ENCODE data around the gene PACS2. TPM values are rescaled to one million over a fixed set of nuclear protein-coding genes. Genes with fewer than 3 reads are reported as not detected.

PACS2 gene
- total and polyA plus RNA-seq, 4 donors: 5.1 to 21.9 (median 9.8) TPM

DNA sequence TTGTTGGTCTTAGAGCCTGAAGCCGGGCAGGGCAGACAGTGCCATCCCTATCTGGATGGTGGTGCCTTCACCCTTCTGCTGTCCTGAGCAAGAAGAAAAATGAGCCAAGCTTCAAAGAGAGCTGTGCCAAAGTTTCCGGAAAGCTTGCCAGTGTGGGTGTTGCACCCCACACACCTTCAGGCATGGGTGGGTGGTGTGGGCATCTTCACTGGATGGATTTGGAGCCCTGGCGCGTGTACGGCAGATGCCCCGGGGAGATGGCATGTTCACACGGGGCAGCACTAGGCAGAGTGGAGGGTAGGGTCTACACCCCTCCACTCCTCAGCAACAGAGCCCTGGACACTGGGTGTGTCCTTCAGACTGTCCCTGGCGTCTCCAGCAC, 33.0 kb downstream of the PACS2 start (continued):
- TF ChIP-seq, protein P1, sequence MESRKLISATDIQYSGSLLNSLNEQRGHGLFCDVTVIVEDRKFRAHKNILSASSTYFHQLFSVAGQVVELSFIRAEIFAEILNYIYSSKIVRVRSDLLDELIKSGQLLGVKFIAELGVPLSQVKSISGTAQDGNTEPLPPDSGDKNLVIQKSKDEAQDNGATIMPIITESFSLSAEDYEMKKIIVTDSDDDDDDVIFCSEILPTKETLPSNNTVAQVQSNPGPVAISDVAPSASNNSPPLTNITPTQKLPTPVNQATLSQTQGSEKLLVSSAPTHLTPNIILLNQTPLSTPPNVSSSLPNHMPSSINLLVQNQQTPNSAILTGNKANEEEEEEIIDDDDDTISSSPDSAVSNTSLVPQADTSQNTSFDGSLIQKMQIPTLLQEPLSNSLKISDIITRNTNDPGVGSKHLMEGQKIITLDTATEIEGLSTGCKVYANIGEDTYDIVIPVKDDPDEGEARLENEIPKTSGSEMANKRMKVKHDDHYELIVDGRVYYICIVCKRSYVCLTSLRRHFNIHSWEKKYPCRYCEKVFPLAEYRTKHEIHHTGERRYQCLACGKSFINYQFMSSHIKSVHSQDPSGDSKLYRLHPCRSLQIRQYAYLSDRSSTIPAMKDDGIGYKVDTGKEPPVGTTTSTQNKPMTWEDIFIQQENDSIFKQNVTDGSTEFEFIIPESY (IDR thresholded peaks at IDR 0.05): no peak
- TF ChIP-seq HNF4A (conservative IDR thresholded peaks at IDR 0.05): no peak
- TF ChIP-seq FOXA1 (IDR thresholded peaks at IDR 0.05): no peak
- no peak for TF ChIP-seq RAD21 (IDR thresholded peaks at IDR 0.05)

DNA sequence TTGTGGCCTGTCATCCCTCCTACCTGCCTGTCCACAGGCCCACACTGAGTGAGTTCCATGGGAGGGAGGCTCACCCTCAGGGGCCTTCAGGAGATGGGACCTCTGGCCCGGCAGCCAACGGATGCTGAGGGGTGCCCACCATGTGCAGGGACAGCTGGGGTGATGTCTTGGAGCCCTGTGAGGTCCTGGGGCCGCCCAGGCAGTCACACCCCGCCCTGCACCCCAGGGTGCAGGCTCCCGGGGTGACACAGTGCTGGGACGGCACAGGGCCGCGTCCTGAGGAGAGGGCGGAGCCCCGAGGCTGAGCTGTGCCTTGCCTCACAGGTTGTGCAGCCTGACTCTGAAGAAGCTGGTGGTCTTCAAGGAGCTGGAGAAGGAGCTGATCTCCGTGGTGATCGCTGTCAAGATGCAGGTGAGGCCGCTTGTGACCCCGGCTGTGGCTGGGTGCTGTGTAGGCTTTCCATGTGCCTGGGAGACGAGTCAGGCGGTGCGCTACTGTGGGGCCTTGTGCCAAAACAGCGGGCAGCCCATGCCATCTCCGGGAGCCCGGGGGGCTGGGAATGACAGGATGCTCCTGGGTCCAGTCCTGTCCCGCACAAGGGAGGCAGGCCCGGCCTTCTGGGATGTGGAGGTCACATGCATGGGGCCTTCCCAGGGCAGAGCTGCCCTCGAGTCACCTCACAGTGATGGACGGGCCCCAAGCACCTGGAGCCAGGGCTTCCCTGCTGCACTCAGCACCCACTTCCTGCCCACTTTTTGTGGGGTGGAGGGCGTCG, 33.8 kb downstream of the PACS2 start:
- peaks cover 0 to 2% (median 0%) of the 10 kb centered on the region in 4 donors for H3K36me3 ChIP-seq (ENCODE audit: control insufficient read depth in 4 of 4, insufficient read depth in 3 of 4, low read depth in 1 of 4, low read length in 3 of 4)
- TF ChIP-seq, protein P2, sequence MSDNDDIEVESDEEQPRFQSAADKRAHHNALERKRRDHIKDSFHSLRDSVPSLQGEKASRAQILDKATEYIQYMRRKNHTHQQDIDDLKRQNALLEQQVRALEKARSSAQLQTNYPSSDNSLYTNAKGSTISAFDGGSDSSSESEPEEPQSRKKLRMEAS (IDR thresholded peaks at IDR 0.05): no peak
- TF ChIP-seq JUND (IDR thresholded peaks at IDR 0.05) (no peak), HNF4G (IDR thresholded peaks at IDR 0.05) (no peak), RAD21 (IDR thresholded peaks at IDR 0.05) (no peak), EGR1 (IDR thresholded peaks at IDR 0.05; ENCODE audit: low read depth in 2 of 2) (no peak), FOXA1 (IDR thresholded peaks at IDR 0.05) (no peak), FOXA2 (IDR thresholded peaks at IDR 0.05) (no peak), HNF4A (conservative IDR thresholded peaks at IDR 0.05) (no peak), GABPA (IDR thresholded peaks at IDR 0.05 in 1 of 2, conservative IDR thresholded peaks at IDR 0.05 in 1 of 2) (no peak), TAF1 (conservative IDR thresholded peaks at IDR 0.05) (no peak), RXRA (IDR thresholded peaks at IDR 0.05) (no peak), NR2F2 (IDR thresholded peaks at IDR 0.05) (no peak), YY1 (IDR thresholded peaks at IDR 0.05) (no peak), SP1 (IDR thresholded peaks at IDR 0.05) (no peak)
- TF ChIP-seq, protein P1 (IDR thresholded peaks at IDR 0.05): no peak
- TF ChIP-seq, protein P3, sequence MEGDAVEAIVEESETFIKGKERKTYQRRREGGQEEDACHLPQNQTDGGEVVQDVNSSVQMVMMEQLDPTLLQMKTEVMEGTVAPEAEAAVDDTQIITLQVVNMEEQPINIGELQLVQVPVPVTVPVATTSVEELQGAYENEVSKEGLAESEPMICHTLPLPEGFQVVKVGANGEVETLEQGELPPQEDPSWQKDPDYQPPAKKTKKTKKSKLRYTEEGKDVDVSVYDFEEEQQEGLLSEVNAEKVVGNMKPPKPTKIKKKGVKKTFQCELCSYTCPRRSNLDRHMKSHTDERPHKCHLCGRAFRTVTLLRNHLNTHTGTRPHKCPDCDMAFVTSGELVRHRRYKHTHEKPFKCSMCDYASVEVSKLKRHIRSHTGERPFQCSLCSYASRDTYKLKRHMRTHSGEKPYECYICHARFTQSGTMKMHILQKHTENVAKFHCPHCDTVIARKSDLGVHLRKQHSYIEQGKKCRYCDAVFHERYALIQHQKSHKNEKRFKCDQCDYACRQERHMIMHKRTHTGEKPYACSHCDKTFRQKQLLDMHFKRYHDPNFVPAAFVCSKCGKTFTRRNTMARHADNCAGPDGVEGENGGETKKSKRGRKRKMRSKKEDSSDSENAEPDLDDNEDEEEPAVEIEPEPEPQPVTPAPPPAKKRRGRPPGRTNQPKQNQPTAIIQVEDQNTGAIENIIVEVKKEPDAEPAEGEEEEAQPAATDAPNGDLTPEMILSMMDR (IDR thresholded peaks at IDR 0.05; ENCODE audit: low read depth, low read length, missing input control): no peak
- TF ChIP-seq, protein P4, sequence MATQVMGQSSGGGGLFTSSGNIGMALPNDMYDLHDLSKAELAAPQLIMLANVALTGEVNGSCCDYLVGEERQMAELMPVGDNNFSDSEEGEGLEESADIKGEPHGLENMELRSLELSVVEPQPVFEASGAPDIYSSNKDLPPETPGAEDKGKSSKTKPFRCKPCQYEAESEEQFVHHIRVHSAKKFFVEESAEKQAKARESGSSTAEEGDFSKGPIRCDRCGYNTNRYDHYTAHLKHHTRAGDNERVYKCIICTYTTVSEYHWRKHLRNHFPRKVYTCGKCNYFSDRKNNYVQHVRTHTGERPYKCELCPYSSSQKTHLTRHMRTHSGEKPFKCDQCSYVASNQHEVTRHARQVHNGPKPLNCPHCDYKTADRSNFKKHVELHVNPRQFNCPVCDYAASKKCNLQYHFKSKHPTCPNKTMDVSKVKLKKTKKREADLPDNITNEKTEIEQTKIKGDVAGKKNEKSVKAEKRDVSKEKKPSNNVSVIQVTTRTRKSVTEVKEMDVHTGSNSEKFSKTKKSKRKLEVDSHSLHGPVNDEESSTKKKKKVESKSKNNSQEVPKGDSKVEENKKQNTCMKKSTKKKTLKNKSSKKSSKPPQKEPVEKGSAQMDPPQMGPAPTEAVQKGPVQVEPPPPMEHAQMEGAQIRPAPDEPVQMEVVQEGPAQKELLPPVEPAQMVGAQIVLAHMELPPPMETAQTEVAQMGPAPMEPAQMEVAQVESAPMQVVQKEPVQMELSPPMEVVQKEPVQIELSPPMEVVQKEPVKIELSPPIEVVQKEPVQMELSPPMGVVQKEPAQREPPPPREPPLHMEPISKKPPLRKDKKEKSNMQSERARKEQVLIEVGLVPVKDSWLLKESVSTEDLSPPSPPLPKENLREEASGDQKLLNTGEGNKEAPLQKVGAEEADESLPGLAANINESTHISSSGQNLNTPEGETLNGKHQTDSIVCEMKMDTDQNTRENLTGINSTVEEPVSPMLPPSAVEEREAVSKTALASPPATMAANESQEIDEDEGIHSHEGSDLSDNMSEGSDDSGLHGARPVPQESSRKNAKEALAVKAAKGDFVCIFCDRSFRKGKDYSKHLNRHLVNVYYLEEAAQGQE (IDR thresholded peaks at IDR 0.05): no peak
- TF ChIP-seq, protein P5, sequence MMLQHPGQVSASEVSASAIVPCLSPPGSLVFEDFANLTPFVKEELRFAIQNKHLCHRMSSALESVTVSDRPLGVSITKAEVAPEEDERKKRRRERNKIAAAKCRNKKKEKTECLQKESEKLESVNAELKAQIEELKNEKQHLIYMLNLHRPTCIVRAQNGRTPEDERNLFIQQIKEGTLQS (IDR thresholded peaks at IDR 0.05): no peak
- no peak overlapping the region for H3K27ac ChIP-seq (ENCODE audit: low read depth in 1 of 2, low read length in 2 of 2)
- 92% methylated on average over 26 of the region's 26 CpGs for WGBS
- DNase-seq (ENCODE audit: low spot score): no peak
- H3K4me1 ChIP-seq (ENCODE audit: control insufficient read depth in 4 of 4, insufficient read depth in 4 of 4, low read length in 3 of 4): peaks cover 0 to 13% (median 2%) of the 10 kb centered on the region in 4 donors
- no peak overlapping the region for H3K4me3 ChIP-seq (ENCODE audit: low read depth in 1 of 3, low read length in 3 of 3)
- H3K9me3 ChIP-seq (ENCODE audit: control insufficient read depth in 4 of 4, low read length in 3 of 4): no peaks in the 10 kb centered on the region
- no peaks in the 10 kb centered on the region for H3K27me3 ChIP-seq (ENCODE audit: control insufficient read depth in 4 of 4, insufficient read depth in 4 of 4, low read length in 3 of 4)
- no peak overlapping the region for H3K9ac ChIP-seq (ENCODE audit: low read depth in 1 of 2, low read length in 2 of 2)
